GM19025 (cell line): ENCODE measurements around the gene TMOD3.

Experiments used
- ATAC-seq: cut with Tn5 transposase; IDR thresholded peaks from one replicate; pipeline ENCODE4 v1.9.1; 2021; ENCODE audit warnings: mild to moderate bottlenecking, low read depth, moderate library complexity; ENCODE audit not compliant: unreplicated experiment

TMOD3 gene

GRCh38 chr15:51889486-51889885 is 60.0 kb downstream of the TMOD3 start:
- no peak for ATAC-seq

GRCh38 chr15:51904421-51904820 is 75.0 kb downstream of the TMOD3 start:
- ATAC-seq = no peak

- ATAC-seq = no peak
These were observed 75.5 kb downstream of the TMOD3 start for GRCh38 chr15:51904931-51905330.

GRCh38 chr15:51907136-51907862 is 77.8 kb downstream of the TMOD3 start:
- no peak for ATAC-seq

DNA sequence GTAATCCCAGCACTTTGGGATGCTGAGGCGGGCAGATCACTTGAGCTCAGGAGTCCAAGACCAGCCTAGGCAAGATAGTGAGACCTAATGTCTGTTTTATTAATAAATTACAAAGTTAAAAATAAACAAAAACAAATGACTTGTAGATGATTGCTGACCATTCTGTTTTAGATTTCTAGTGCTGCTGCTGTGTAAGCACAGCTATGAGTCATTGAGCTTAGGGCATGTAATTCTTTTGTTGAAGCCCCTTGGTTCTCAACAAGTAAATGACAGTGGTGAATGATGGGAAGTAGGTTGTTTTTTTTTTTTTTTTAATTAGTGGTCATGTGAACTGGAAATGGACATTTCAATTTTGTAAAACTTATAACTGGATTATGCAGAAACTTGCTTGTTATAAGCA is 78.9 kb downstream of the TMOD3 start:
- ATAC-seq = no peak

DNA sequence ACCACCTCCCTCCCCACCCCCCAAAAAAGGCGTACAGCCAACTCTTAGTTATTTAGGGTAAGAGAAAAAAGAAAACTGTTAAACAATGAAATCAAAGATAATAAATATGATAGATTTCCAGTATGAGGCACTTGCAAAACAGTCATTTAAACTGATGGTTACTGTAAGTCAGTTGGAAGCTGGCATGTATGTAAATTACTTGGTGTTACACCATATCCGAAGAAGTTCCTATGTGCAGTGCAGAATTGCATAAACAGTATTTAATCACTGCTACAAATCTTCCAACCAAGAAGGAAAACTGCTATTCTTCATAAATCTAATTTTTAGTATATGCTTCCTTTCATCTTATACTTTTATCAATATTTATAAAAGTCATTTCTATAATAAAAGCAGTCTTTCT is 80.1 kb downstream of the TMOD3 start:
- no peak for ATAC-seq

- ATAC-seq = no peak
These were observed 83.1 kb downstream of the TMOD3 start for GRCh38 chr15:51912528-51912927.

GRCh38 chr15:51917493-51917892 is 88.0 kb downstream of the TMOD3 start:
- no peak for ATAC-seq

GRCh38 chr15:51924156-51925068 is 95.0 kb downstream of the TMOD3 start:
- ATAC-seq = no peak

DNA sequence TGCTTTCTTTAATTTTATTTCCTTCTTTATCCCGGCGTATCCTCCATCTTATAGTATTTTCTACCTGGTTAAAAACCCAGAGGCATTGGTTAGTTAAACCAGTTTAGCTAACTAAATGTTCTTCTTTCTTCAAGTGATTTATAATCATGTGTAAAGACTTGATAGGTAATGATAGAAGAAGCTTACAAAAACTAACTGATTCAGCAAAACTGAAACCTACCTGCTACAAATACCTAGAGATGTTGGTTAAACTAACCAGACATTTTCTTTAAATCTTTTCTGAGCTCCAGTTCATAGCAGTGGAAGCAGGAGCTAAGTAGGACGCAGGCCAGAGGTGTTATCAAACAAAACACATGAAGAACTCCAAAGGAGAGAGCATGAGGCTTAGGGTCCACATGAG is 97.4 kb downstream of the TMOD3 start:
- no peak for ATAC-seq

GRCh38 chr15:51931016-51931415 is 101.6 kb downstream of the TMOD3 start:
- ATAC-seq = no peak

GRCh38 chr15:51931638-51932037 is 102.2 kb downstream of the TMOD3 start:
- ATAC-seq = no peak

- no peak for ATAC-seq
These were observed 102.7 kb downstream of the TMOD3 start for GRCh38 chr15:51932161-51932560.

- peak; percentile 92 for ATAC-seq
These were observed 106.1 kb downstream of the TMOD3 start for GRCh38 chr15:51935466-51936104.

DNA sequence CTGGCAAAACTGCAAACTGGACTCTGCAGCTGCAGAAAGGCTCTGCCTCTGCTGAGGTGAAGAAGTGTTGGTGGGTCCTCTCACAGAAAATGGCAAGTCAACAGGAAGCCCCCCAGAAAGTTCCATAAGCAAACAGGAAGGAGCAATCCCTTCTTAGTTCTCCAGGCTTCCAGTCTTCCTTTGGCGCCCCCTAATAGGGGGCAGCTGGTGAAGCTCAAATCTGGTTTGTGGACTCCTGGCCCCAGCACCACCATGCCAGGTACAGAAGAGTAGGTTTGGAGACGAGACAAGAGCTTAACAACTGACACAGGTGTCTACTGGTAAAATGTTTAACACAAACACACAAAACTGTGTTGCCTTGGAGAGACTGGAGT is 106.6 kb downstream of the TMOD3 start:
- no peak for ATAC-seq

DNA sequence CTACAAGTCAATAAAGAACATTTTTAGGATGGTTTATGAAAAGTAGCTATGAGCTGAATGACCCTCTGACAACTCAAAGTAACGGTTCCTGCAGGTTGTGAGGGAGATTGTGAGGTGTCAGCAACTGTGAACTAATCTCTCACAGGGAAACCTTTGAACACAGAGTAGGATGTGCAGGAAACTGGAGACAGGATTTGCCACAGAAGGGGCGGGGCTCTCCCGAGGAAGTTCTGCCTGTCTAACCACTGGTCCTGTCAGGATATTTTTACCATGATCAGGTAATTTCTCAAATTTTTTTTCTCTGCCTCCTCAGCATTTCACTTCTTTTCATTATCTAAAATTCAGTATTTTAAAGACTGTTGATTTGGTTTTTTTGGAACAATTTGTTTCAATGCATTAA is 108.8 kb downstream of the TMOD3 start:
- ATAC-seq = no peak

DNA sequence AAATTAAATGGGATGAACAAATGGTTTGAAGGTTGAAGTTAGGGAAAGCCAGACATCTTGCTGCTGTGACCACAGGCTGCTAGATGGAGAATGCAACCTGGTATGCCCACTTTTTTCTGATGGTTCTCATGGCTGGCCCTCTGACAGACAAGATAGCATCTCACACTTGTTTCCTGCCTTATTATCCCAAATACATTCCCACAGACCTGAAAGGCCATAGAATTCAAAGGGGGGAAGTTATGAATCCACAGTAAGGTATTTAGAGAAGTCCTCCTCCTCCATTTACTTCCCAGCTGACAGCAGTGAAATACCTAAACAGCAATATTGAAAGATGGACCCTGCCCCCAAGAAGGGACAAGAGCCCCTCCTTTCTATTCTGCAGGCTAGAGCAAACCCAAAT is 109.8 kb downstream of the TMOD3 start:
- no peak for ATAC-seq

- ATAC-seq = no peak
These were observed 117.7 kb downstream of the TMOD3 start for GRCh38 chr15:51947124-51947523.

- ATAC-seq = no peak
These were observed 123.4 kb downstream of the TMOD3 start for GRCh38 chr15:51952805-51953204.

- ATAC-seq = no peak
These were observed 126.1 kb downstream of the TMOD3 start for GRCh38 chr15:51955504-51955903.
